ENCODE results near the gene COL27A1. TPM values are rescaled to one million over a fixed set of nuclear protein-coding genes. Genes with fewer than 3 reads are reported as not detected.
A peak's percentile ranks its signal among the peaks of the same experiment; 100 is the strongest.

COL27A1 gene
- total and polyA plus RNA-seq, 9 of the 15 experiments (the other 6 are each of a cell fraction or from before 2014, with no cell fraction given), result 0.07 TPM; not detected in 8

- peak overlapping the region in 1 of 2 experiments; percentile 24; a peak in 2 of 4 replicates for H3K9ac ChIP-seq (ENCODE audit: insufficient read depth in 1 of 2, low read depth in 2 of 2, low read length in 2 of 2)
- 81% methylated on average over 10 of the region's 10 CpGs for WGBS (ENCODE audit: insufficient coverage, low coverage, missing lambda C conversion rate)
- in situ Hi-C loops (cut with MboI), result no loop called here
- TF ChIP-seq RBM25 (IDR thresholded peaks at IDR 0.05; ENCODE audit: low read depth, low read length, severe bottlenecking) (peak; percentile 51), TAF9B (IDR thresholded peaks at IDR 0.05; ENCODE audit: partially characterized antibody) (no peak), TAF15 (IDR thresholded peaks at IDR 0.05; ENCODE audit: low read depth, low read length) (no peak), KLF1 (tag; IDR thresholded peaks at IDR 0.05) (no peak), PKNOX1 (IDR thresholded peaks at IDR 0.05) (no peak), CSDE1 (IDR thresholded peaks at IDR 0.05) (no peak), ZNF436 (CRISPR knock-in tag; IDR thresholded peaks at IDR 0.05) (0 out of 2 replicates have a peak, but pooled peaks have one; percentile 48), GTF3C2 (IDR thresholded peaks at IDR 0.05; ENCODE audit: borderline replicate concordance, extremely low read depth, insufficient read length) (peak; percentile 14), ZFP36 (IDR thresholded peaks at IDR 0.05; ENCODE audit: low read depth, low read length, partially characterized antibody) (peak; percentile 98), BCOR (IDR thresholded peaks at IDR 0.05) (peak; percentile 70; the same call in 1 of the 2 replicates), NCOR1 (IDR thresholded peaks at IDR 0.05) (no peak), KDM1A (IDR thresholded peaks at IDR 0.05) (peak; percentile 12 to 50; a peak in 1 of 4 replicates), XRCC3 (IDR thresholded peaks at IDR 0.05) (no peak), HDAC8 (tag; IDR thresholded peaks at IDR 0.05) (no peak), RNF219 (CRISPR knock-in tag; IDR thresholded peaks at IDR 0.05) (no peak), TCF7L2 (IDR thresholded peaks at IDR 0.05; ENCODE audit: low read depth, low read length) (no peak), RFX1 (IDR thresholded peaks at IDR 0.05) (no peak)
These were observed 194.6 kb downstream of the COL27A1 start for GRCh38 chr9:114349713-114350480.

More at GRCh38 chr9:114349713-114350480, 194.6 kb downstream of the COL27A1 start:
- Histone ChIP-seq H3K79me2 (ENCODE audit: control insufficient read depth, insufficient read depth, low read length) (no peaks in the 10 kb centered on the region), H3K4me2 (ENCODE audit: insufficient read depth, low read length) (peak overlapping the region; percentile 13; the same call in 1 of the 2 replicates), H3K4me1 (replicated peaks in 1 of 2; ENCODE audit: control insufficient read depth in 2 of 2, insufficient read depth in 2 of 2, low read length in 2 of 2) (peaks cover 13 to 14% of the 10 kb centered on the region in 2 experiments; a peak in 4 of 5 replicates), H3K9me3 (replicated peaks; ENCODE audit: control insufficient read depth, insufficient read depth, low read depth, low read length) (no peaks in the 10 kb centered on the region), H2AFZ (ENCODE audit: low read depth, low read length) (0 out of 2 replicates have a peak overlapping the region, but pooled peaks have one; percentile 84), H3K36me3 (ENCODE audit: control insufficient read depth, insufficient read depth, low read length) (peaks cover 17% of the 10 kb centered on the region; the same call in 2 of the 3 replicates), H4K20me1 (replicated peaks; ENCODE audit: control insufficient read depth, insufficient read depth, low read length) (0 out of 2 replicates have a peak, but pooled peaks cover 4% of the 10 kb centered on the region), H3K27me3 (ENCODE audit: control insufficient read depth in 2 of 2, insufficient read depth in 2 of 2, low read length in 2 of 2) (no peaks in the 10 kb centered on the region), H3K9me1 (ENCODE audit: control insufficient read depth, insufficient read depth, low read length) (no peaks in the 10 kb centered on the region), H3K4me3 (no peak overlapping the region), H3K27ac (ENCODE audit: extremely low read depth, low read depth, low read length) (peak overlapping the region; percentile 33; the same call in 2 of the 3 replicates)
- DNase-seq (ENCODE audit: extremely low read depth in 1 of 4, low spot score in 3 of 4), result no peak
- FAIRE-seq, result no peak
- ATAC-seq, result peak; percentile 7; the same call in 2 of the 3 replicates
- ChIA-PET CTCF (ENCODE audit: low intra/inter-chr PET ratio) (no interaction called here), POLR2A (interaction anchor here (0.7 to 0.9 kb wide), 2 partner anchors 12 to 13 kb away, joined by 3 to 4 read pairs; no protein-coding TSS in a partner anchor)
- intact Hi-C loops (cut with micrococcal nuclease), result loop anchor here (1.0 kb wide), 1 partner anchor 47 kb away; no protein-coding TSS in a partner anchor
- BruUV-seq (replicated peaks), result TSS peak; percentile 15

All from K562 (cell line).